Measurements from ENCODE around the gene ZNF286A. TPM values are rescaled to one million over a fixed set of nuclear protein-coding genes. Genes with fewer than 3 reads are reported as not detected.

The ZNF286A gene
- total and polyA plus RNA-seq, 10 of the 15 experiments (the other 5 are each of a cell fraction or from before 2014, with no cell fraction given) = 8.1 to 31.2 (median 18.2) TPM

DNA sequence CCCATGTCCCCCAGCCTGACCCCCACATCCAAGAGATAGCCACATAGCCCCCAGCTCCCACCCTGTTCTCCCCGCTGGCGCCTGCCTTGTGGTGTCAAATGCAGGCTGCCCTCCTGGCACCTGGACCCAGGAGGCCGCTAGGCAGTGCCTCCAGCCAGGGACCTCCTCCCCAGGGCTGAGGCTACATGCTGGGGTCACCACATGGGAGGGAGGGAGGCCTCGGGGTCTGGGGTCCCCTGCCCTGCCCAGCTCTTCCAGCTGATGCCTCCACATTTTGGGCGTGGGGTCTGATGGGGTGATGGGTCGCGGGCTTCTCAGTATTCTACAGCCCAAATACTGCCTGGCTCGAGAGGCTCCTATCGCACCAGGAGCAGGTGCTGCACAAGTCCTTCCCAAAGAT, 42.1 kb downstream of the ZNF286A start:
- Histone ChIP-seq H3K27me3 (replicated peaks in 1 of 2; ENCODE audit: control insufficient read depth in 2 of 2, insufficient read depth in 2 of 2, low read length in 1 of 2) (no peaks in the 10 kb centered on the region), H3K9me3 (replicated peaks; ENCODE audit: control insufficient read depth, insufficient read depth, low read length) (no peaks in the 10 kb centered on the region), H2AFZ (ENCODE audit: control insufficient read depth, low read depth, low read length) (no peak overlapping the region), H3K36me3 (ENCODE audit: control insufficient read depth in 2 of 2, insufficient read depth in 2 of 2, low read length in 1 of 2) (no peaks in the 10 kb centered on the region), H3K4me3 (no peak overlapping the region), H3K4me1 (ENCODE audit: control insufficient read depth, insufficient read depth, low read length) (no peaks in the 10 kb centered on the region), H3K27ac (ENCODE audit: control insufficient read depth, insufficient read depth) (no peak overlapping the region), H4K20me1 (ENCODE audit: control insufficient read depth, insufficient read depth) (no peaks in the 10 kb centered on the region), H3K79me2 (ENCODE audit: control insufficient read depth, insufficient read depth, low read length) (no peaks in the 10 kb centered on the region), H3K4me2 (ENCODE audit: control insufficient read depth, insufficient read depth) (no peak overlapping the region), H3K9ac (ENCODE audit: control insufficient read depth, insufficient read depth, low read length) (no peak overlapping the region)
- ChIA-PET SMC1A (ENCODE audit: uncharacterized antibody, unreplicated experiment) (no interaction called here), POLR2A (no interaction called here), CTCF (no interaction called here), RAD21 (ENCODE audit: unreplicated experiment) (no interaction called here)
- ATAC-seq (no peak), DNase-seq (ENCODE audit: low read depth, low spot score) (no peak), FAIRE-seq (no peak)
- no TSS peak for BruUV-seq (replicated peaks)
- intact Hi-C loops (cut with micrococcal nuclease; ENCODE audit: unreplicated experiment) (no loop called here), in situ Hi-C loops (cut with MboI) (no loop called here)
- TF ChIP-seq BACH1 (IDR thresholded peaks at IDR 0.05; ENCODE audit: borderline replicate concordance) (no peak), RAD21 (IDR thresholded peaks at IDR 0.05; ENCODE audit: insufficient read depth, low read depth, low read length) (no peak), KDM1A (IDR thresholded peaks at IDR 0.05; ENCODE audit: borderline replicate concordance) (no peak), BCL11A (IDR thresholded peaks at IDR 0.05; ENCODE audit: low read depth, low read length) (no peak), RCOR1 (conservative IDR thresholded peaks at IDR 0.05; ENCODE audit: low read depth, low read length) (no peak), CBX5 (IDR thresholded peaks at IDR 0.05; ENCODE audit: low read depth) (no peak), MYC (IDR thresholded peaks at IDR 0.05; ENCODE audit: insufficient read depth, insufficient read length, insufficient replicate concordance, low read length, severe bottlenecking) (no peak)
- TF ChIP-seq, protein P1, sequence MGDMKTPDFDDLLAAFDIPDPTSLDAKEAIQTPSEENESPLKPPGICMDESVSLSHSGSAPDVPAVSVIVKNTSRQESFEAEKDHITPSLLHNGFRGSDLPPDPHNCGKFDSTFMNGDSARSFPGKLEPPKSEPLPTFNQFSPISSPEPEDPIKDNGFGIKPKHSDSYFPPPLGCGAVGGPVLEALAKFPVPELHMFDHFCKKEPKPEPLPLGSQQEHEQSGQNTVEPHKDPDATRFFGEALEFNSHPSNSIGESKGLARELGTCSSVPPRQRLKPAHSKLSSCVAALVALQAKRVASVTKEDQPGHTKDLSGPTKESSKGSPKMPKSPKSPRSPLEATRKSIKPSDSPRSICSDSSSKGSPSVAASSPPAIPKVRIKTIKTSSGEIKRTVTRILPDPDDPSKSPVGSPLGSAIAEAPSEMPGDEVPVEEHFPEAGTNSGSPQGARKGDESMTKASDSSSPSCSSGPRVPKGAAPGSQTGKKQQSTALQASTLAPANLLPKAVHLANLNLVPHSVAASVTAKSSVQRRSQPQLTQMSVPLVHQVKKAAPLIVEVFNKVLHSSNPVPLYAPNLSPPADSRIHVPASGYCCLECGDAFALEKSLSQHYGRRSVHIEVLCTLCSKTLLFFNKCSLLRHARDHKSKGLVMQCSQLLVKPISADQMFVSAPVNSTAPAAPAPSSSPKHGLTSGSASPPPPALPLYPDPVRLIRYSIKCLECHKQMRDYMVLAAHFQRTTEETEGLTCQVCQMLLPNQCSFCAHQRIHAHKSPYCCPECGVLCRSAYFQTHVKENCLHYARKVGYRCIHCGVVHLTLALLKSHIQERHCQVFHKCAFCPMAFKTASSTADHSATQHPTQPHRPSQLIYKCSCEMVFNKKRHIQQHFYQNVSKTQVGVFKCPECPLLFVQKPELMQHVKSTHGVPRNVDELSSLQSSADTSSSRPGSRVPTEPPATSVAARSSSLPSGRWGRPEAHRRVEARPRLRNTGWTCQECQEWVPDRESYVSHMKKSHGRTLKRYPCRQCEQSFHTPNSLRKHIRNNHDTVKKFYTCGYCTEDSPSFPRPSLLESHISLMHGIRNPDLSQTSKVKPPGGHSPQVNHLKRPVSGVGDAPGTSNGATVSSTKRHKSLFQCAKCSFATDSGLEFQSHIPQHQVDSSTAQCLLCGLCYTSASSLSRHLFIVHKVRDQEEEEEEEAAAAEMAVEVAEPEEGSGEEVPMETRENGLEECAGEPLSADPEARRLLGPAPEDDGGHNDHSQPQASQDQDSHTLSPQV (IDR thresholded peaks at IDR 0.05) = no peak
- 34% methylated on average over 8 of the region's 9 CpGs for WGBS (ENCODE audit: insufficient coverage, insufficient replicate concordance, low lambda C conversion rate, missing lambda C conversion rate)

All from GM12878 (cell line).